Activated T-cell treated with anti-CD3 and anti-CD28 coated beads for 4 hours (primary cell): ENCODE data around the gene GAMT.
A peak's percentile ranks its signal among the peaks of the same experiment; 100 is the strongest.

Experiments used
- DNase-seq: peaks from one replicate; pipeline ENCODE4 v3.0.0-alpha.2; 2020

GAMT gene

DNA sequence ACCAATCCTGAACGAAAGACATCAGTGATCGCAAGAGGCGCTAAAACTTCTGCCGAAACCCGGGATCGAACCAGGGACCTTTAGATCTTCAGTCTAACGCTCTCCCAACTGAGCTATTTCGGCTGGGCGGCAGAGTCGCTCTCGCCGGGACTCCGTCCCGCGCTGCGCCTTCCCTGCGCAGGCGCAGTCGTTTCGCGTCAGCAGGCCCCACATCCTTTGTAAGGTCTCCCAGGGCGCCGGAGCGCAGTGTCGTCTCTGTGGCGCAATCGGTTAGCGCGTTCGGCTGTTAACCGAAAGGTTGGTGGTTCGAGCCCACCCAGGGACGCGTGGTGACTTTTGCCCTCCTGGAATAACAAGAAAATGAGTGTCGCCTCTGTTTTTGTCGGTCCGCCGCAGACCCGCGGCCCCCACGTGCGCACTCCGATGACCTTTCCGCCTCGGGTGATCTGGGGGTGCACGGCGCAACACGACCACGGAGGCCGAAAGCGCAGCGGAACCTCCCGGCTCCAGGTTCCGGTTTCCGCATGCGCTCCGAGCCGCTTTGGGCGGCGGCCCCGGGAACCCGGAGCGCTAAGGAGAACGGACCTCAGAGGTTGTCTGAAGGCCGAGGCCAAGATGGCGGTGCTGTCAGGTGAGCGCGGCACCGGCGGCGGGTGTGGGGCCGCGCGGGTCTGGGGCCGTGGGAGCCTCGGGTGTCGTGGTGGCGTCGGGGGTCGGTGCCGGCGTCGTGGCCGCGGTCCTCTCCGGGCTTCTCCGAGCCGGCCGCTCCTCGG, 17.8 kb downstream of the GAMT start, which contains the start of gene NDUFS7:
NDUFS7 (plus strand) TSS at position 596 of the 773 bp plus-strand sequence; CDS start at position 616, 20 bp downstream.
- peak; percentile 96 for DNase-seq

DNA sequence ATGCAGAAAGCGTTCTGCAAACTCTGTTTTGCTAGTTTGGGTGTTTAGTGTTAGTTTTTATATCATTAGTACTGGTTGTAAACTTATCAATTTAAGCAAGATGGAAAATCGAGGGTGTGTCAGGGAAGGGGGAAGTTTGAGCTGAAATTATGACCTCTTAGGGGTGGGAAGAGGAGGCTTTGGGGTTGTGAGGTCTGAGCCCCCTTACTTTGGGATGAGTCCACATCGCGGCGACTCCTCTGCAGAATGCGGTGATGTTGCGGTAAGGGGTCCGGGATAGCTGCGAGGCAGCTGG, 18.4 kb downstream of the GAMT start:
- no peak for DNase-seq

DNA sequence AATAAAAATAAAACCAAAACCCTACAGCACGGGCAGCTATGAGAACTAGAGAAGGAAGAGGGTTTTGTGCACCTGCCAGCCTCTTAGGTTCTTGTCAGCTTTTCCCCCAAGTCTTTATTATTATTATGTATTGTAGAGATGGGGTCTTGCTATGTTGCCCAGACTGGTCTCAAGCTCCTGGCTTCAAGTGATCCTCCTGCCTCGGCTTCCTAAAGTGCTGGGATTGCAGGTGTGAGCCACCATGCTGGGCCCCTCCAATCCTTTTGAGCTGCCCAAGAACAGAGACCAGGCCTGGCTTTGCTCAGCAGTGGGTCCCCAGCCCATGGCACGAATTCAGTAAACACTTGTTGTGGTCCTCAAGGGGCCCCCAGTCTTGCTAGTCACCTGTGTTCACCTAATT, 19.1 kb downstream of the GAMT start:
- no peak for DNase-seq

DNA sequence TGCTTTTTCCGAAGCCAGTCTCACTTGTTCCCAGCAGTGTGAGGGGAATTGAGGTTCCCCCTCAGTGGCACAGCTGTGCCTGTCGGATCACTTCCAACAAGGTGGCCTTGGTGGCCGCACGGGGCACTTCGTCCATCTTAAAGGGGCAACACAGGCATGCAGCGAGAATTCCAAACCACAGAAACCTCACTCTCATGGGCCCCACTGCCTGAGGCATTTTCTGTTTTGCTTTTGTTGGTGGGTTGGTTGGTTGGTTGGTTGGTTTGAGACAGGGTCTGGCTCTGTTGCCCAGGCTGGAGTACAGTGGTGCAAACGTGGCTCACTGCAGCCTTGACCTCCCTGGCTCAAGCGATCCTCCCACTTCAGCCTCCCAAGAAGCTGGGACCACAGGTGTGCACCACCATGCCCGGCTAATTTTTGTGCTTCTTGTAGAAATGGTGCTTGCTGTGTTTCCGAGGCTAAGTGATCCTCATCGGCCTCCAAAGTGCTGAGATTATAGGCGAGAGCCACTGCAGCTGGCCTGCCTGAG, 21.3 kb downstream of the GAMT start:
- no peak for DNase-seq

DNA sequence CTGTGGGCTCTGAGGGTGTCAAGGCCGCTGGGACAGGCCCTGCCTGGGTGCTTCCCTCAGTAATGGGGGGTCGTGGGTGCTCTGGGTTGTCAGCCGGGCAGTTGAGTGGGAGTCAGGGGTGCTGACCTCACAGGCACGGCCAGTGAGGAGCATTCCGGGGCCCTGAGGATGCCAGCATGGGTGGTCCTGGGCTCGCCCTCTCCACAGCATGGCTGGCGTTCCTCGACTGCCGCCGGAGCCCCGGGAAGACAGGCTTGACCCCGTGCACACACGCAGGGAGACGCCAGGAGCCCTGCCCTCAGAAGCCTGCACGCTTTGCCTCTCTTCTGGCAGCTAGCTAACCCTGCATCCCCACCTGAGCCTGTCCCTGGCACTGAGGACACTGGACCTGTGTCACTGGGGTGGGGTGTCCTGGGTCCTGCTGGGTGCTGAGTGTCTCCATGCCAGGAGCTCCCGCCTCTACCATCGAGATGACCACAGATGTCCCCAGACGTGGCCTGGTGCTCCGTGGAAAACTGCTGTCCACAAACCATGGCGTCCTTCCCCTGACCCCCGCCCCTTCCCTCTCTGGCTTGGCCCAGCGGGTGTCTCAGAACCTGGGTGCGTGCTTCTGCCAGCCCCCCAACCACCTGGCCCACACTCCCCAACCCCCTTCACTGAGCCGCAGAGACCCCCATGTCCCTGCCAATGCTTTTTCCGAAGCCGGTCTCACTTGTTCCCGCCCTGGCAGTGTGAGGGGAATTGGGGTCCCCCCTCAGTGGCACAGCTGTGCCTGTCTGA, 22.0 kb downstream of the GAMT start:
- no peak for DNase-seq

DNA sequence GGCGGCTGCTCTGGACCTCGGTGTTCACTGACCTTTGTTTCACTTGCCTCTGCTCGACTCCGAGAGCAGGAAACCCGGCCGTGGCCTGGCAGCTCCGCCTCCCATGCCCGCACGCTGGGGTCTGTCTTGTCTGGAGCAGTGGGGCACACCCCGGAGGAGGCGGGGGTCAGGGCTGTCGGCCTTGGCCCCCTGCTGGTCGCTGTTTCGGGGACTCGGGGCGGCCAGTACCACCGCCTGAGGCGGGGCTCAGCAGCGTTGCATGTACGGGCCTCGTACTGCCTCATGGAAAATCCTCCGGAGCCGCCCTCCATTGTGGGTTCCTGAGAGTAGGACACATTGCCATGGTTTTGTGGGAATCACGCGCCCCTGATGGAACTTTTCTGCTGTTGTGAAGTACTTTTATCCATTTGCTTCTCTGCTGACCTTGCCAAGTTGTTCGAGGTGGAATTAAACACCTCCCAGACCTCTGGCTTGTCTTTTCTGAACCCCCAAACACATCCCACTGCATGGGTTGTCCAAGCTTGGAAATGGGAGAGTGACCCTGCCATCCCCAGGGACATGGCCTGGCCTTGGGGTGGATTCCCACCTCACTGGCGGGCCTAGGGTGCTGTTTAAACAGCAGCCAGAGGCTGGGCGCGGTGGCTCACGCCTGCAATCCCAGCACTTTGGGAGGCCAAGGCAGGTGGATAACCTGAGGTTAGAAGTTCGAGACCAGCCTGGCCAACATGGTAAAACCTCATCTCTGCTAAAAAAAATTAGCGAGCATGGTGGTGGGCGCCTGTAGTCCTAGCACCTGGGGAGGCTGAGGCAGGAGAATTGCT, 23.2 kb downstream of the GAMT start:
- DNase-seq = no peak

DNA sequence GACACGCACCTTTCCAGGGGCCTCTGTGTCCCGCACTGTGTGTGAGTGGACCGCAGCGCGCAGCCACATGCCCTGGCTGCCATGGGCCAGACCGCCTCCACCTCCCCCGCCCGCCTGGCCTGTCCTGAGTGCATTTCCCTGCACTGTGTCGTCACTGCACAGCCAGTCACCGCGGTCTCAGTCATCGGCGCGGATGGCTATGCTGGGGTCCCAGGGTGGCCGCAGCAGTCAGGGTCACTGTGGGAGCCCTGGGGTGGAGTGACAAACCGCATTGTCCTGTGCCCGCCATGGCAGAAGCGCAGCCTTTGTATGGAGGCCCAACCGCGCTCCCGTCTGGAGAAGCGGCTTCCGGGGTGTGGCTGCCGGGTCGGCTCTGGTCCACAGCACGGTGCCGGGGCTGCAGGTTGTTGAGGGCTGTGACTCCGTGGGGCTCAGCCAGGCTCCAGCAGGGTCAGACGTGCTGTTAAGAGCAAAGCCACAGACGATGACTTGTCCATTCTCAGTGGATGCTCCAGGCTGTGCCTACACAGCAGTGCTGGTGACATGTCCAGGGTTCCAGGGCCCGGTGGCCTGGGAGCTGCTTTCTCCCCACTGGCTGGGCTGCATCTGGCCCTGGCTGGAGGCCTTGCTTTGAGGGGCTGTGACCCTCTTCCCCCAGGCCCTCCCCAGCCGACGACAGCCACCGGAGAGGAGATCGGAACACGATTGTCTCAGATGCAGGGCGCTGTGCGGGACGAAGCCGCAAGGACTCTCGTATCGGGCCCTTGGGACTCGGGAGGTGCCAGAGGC, 24.0 kb downstream of the GAMT start:
- no peak for DNase-seq

DNA sequence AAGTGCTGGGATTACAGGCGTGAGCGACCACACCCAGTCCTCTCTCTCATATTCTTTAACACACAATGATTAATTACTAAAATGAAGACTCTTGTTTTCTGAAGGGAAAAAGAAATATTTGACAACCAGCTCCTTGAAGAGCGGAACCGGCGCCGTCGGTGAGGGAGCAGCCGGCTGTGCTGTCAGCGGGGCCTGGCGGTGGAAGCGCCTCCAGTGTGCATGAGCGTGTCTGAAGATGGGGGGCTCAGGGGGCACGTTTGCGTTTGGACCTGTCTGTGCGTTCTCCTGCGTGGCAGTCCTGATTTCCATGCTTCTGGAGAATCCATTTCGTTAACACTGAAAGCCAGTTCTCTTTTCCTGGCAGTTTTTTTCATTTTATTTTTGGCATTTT, 24.9 kb downstream of the GAMT start:
- no peak for DNase-seq

DNA sequence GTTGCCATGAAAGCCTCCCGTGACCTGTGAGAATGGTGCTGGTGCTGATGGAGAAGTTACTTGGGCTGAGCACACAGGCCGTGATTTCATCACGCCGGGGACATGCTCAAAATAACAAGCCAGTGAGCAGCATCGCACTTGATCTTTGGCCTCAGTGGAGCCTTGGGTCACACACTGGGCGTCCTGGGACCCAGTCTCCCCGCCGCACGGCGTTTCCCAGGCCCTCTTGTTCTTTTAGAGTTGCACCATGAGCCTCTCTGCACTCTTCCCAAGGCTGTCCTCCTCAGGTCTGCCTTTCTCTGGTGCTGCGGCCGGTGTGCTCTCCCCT, 27.1 kb downstream of the GAMT start:
- no peak for DNase-seq

DNA sequence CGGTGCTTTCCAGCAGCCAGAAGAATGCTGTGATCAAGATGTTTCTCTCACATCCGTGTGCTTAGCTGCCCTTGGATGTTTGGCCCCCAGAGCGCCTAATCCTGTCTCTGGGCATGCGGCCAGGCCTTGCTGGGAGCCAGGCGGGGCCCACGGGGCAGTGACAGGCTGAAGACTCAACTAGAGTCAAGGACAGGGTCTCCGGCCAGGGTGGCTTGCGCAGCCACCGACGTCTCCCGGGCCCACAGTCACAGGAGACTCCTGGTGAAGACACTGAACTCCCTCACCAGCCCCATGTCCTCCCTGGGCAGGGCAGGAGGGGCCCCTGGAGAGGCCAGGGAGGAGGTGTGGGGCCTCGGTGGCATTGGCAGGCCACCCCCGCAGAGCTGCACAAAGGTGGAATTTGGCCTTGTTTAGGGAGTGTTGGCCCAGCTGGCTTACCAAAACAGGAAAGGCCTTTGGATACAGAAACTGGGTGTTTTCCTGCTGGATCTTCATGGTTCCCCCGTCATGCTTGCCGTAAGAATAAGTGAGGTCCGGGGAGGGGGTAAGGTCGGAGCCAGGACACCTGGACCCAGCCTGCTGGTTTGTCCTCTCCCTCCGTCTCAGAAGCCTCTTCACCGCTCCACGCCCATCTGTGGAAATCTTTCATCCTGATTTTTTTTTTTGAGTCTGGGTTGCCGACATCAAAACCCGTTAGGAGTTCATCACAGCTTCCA, 27.6 kb downstream of the GAMT start:
- no peak for DNase-seq

DNA sequence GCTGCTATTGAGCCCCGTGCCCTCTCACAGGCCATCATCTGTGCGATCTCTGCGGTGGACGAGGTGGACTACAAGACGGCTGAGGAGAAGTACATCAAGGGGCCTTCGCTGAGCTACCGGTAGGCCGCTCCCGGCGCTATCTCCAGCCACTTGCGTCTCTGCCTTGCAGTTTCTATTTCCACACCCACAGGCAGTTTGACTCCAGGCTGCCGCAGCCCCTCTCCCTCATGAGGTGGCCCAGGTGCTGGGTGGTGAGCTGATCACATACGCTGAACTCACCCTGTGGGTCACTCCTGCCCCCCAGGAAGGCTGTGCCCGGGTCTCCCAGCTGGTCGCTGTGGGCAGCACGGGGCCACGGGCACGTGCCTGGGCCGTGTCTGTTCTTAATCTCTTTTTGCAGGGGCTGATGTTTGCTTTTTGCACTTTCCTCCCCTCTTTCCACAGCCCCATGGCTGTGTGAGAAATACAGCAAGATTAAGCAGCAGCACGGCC, 28.3 kb downstream of the GAMT start:
- no peak for DNase-seq

DNA sequence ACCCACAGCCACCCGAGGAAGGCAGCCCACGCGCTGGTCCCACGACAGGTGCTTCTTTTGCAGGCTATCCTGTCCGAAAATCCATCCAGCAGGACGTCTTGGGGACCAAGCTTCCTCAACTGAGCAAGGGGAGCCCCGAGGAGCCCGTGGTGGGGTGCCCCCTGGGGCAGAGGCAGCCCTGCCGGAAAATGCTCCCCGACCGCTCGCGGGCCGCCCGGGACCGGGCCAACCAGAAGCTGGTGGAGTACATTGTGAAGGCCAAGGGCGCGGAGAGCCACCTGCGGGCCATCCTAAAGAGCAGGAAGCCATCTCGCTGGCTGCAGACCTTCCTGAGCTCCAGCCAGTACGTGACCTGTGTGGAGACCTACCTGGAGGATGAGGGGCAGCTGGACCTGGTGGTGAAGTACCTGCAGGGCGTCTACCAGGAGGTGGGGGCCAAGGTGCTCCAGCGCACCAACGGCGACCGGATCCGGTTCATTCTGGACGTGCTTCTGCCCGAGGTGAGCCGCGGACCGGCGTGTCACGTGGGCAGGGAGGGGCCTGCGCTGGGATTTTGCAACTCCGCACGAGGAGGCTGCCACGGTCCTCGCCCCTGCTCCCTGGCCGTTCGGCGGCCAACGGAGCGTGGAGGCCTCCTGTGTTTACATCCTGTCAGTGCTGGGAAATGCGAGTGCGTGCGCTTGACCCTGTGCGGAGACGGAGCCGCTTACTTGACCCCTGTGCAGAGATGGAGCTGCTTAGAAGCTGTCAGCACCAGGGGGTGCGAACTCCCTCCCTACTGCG, 30.6 kb downstream of the GAMT start:
- no peak for DNase-seq

DNA sequence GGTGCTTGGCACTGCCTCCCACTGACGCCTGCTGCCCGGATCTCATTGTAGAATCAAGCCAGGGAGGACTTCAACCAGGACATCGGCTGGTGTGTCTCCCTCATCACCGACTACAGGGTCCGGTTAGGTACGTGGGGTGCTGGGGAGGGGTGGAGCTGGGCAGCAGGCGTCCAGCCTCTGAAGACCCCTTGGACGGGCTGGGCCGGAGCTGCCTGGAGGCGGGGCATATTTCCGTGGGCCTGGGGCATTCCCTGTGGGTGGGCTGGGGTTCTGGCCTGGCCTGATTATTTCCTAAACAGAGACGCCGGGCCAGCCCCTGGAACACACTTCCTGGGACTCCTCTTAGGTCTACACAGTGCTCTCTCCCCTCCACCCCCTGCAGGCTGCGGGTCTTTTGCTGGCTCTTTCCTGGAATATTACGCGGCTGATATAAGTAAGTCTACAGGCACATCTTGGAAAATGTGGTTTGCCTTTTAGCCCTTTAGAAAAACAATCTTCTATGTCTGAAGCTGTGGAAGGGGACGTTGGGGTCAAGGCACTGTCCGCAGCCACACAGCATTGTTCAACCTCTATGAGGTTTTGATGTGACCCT, 32.0 kb downstream of the GAMT start:
- no peak for DNase-seq

DNA sequence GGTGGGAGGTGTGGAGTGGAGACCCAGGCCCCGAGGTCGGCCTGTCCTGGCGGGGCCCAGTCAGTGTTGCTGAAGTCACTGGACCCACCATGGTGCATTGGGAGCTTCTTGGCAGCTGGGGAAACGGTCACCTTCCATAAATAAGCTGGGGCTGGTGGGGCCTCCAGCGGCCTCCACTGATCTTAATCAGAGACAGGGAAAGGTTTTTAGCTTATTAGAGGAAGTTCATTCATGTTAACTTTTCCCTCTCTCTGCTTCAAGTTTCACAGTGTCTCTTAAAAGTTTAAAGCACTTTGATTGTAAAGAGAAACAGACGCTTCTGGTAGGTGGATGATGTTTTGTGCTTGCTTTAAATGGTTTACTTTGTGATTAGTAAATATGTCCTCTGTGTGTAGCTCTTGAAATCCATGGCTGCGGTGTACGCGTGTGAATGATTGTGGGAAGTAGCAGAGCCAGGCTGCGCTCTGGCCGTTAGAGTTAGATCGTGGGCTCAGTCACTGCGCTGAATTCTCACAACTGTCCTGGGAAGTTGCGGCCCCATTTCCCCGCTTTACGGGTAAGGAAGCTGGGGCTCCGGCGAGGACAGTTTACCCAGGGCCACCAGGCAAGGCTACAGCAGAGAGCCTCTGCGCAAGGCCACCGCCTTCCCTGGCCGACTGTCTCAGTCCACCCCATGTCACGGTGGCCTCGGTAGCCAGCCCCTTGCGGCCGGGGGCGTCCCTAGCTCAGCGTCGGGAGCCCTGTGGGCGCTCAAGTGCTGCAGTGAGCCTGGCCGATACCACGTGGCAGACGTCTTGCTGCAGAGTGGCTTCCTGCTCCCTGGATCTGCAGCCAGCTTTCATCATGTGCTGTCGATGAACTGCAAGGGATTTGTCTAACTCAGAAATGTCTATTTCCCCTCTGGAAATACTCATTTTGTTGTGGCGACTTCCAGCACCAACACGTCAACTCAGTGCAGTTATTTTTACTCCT, 34.2 kb downstream of the GAMT start:
- DNase-seq = no peak

DNA sequence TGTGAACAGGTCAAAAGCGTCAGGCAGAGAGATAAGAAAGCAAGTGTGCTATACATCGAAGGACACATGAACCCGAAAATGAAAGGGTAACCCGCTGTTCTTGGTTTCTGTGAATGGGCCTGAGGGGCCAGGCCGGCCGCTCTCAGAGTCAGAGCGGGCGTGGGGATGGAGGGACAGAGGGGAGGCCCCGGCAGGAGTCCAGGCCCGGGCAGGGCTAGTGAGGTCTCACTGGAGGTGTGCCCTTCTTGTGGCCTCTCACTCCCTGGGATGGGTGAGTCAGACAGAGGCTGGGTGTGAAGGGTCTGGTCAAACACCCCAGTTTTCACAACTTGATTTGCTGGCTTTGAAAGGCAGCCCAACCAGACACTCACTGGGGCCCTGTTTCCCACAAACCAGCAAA, 35.0 kb downstream of the GAMT start:
- DNase-seq = no peak

DNA sequence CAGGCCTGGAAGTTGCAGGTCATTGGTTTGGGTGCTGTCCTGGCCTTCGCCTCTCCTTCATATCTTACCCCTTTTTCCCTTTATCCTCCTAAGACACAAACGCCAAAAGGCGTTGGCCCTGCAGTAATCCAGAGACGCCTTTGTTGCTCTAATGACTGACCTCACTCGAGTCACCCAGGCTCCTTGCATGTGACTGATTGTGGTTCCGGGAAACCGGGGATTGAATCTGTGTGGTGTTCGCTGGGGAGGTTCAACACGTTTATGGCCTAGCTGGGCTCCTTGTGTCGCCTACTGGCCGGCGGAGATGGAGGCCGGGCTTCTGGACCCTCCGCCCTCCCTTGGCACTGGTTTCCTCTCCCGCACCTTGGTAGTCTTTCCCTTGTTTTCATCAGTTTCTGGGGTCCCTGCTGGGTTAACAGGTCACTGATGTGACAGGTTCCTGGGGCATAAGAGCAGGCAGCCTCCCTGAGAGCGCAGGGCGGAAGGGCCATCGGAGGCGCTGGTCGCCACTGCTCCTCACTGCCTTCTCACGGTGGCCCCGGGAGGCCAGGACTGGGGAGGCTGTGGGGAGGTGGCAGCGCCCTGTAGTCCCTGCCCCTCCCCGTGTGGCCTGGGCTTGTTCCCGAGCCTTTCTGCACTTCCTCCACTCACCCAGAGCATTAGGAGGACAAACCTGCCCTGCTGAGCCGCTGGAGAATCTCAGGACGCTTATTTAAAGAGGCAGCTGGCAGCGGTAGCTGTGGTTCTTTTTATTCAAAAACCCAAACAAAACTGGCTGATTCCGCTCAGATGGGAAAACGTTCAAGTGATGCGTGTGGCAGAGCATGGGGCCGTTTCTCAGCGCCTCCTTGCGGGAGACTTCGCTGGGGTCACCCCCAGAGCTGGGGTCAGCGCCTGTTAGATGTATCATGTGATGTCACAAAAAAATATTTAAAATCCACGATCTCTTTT, 35.7 kb downstream of the GAMT start:
- DNase-seq = no peak

DNA sequence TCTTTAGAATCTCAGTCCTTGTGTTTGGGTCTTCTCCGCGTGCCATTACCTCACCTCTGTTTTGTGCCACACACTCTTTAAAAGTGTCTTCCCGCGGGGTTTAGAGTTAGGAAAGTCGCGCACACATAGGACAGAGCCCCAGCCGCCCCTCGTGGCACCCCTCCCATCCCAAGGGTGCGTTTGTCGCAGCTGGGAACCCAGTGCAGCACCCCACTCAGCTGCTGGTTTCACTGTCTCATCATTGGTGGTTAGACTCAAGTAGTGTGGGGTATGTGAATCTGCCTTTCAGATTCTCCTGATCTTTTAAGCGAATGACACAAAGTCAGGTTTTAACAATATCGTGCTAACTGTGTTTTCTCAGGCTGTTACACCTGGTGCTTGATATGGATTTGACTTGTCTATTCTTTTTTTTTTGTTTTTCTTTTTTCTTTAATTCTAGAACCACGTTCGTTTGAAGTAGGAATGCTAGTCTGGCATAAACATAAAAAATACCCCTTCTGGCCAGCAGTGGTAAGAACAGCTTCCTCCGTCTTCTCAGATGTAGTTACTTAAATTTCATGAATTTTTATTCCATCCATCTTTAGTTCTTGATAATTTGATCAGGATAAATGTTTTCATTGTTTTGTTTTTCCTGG, 37.2 kb downstream of the GAMT start:
- DNase-seq = no peak

DNA sequence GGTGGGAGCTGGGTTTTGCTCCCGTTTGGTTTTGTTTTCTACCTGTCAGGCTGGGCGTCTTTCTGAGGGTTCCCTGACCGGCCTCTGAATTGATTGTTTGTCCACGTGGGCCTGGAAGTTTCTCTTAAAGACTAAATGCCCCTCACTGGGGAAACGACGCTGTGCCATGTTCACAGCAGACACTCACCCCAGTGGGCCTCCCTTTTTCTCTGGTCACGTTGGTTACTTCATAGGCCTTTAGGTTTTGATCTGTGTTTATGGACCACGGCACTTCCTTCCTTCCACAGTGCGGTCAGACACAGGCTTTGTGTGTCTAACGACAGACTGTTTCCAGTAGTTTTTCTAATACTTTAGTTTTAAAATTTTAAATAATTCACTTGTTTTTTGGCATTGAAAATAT, 37.7 kb downstream of the GAMT start:
- DNase-seq = no peak
